IMR-90 (cell line): Measurements from ENCODE around the gene MROH8. TPM values are rescaled to one million over a fixed set of nuclear protein-coding genes. Genes with fewer than 3 reads are reported as not detected.

ENCODE experiments used
- ATAC-seq: fragments of 200-7000 bp; cut with Tn5 transposase; 2 replicates; pipeline ENCODE4 v1.9.1; 2020; ENCODE audit warnings: low read depth, mild to moderate bottlenecking, moderate library complexity
- BruUV-seq: library from RNA; stranded (reverse); fragments of 400-500 nt; replicated peaks from 2 replicates; lab custom pipeline; 2021; lab: Mats Ljungman, UMichigan
- CTCF ChIA-PET: fragments of 300-600 bp; formaldehyde crosslinking; extraction: SDS; loops from one replicate; lab custom pipeline; 2021; ENCODE audit warnings: antibody characterized with exemption; lab: Yijun Ruan, JAX
- POLR2A ChIA-PET: fragments of 300-600 bp; sonication (Branson Sonifier 250); formaldehyde crosslinking; loops from one replicate; lab custom pipeline; 2022; ENCODE audit warnings: antibody characterized with exemption; ENCODE audit not compliant: unreplicated experiment; lab: Charles Lee
- DNase-seq: peaks from one replicate; pipeline ENCODE4 v3.0.0; 2013
- H2AFZ ChIP-seq: replicated peaks from 2 replicates; pipeline ENCODE3; 2013; ENCODE audit warnings: low read length, mild to moderate bottlenecking; ENCODE audit not compliant: poor library complexity
- H2AK5ac ChIP-seq: 2 replicates; pipeline ENCODE4 v1.6.1; 2013; ENCODE audit warnings: low read depth, low read length, inconsistent platforms
- H2AK9ac ChIP-seq: replicated peaks from 2 replicates; pipeline ENCODE3; 2013; ENCODE audit warnings: mild to moderate bottlenecking, low read depth, low read length, moderate library complexity; ENCODE audit not compliant: poor library complexity
- H2BK120ac ChIP-seq: 2 replicates; pipeline ENCODE4 v1.6.1; 2013; ENCODE audit warnings: low read depth, low read length, inconsistent platforms
- H2BK15ac ChIP-seq: 3 replicates; pipeline ENCODE4 v1.6.1; 2013; ENCODE audit warnings: low read depth, low read length, inconsistent platforms
- H2BK20ac ChIP-seq: 2 replicates; pipeline ENCODE4 v1.6.1; 2013; ENCODE audit warnings: low read depth, mild to moderate bottlenecking, inconsistent platforms, low read length, moderate library complexity
- H2BK5ac ChIP-seq: 2 replicates; pipeline ENCODE4 v1.6.1; 2013; ENCODE audit warnings: mild to moderate bottlenecking, low read depth, low read length, inconsistent platforms; ENCODE audit not compliant: poor library complexity, severe bottlenecking
- H3K14ac ChIP-seq: replicated peaks from 2 replicates; pipeline ENCODE4 v1.6.1; 2013; ENCODE audit warnings: low read depth, low read length, inconsistent platforms
- H3K18ac ChIP-seq: 2 replicates; pipeline ENCODE4 v1.6.1; 2013; ENCODE audit warnings: low read depth, low read length, control low read depth
- H3K23ac ChIP-seq: 2 replicates; pipeline ENCODE4 v1.6.1; 2013; ENCODE audit warnings: low read depth, low read length, inconsistent platforms
- H3K27ac ChIP-seq: 2 replicates; pipeline ENCODE4 v1.5.1; 2013; ENCODE audit warnings: mild to moderate bottlenecking, control low read depth, low read length; ENCODE audit not compliant: insufficient read depth
- H3K27me3 ChIP-seq: 2 replicates; pipeline ENCODE4 v1.6.1; 2013; ENCODE audit warnings: low read length; ENCODE audit not compliant: control insufficient read depth, insufficient read depth
- H3K36me3 ChIP-seq: 2 replicates; pipeline ENCODE4 v1.6.1; 2013; ENCODE audit warnings: low read length, mixed read lengths; ENCODE audit not compliant: control insufficient read depth, insufficient read depth
- H3K4ac ChIP-seq: 2 replicates; pipeline ENCODE4 v1.6.1; 2013; ENCODE audit warnings: low read depth, low read length, inconsistent platforms
- H3K4me1 ChIP-seq: 2 replicates; pipeline ENCODE4 v1.6.1; 2013; ENCODE audit warnings: low read length, mixed read lengths; ENCODE audit not compliant: control insufficient read depth, insufficient read depth
- H3K4me2 ChIP-seq: 2 replicates; pipeline ENCODE4 v1.6.1; 2013; ENCODE audit warnings: low read depth, mild to moderate bottlenecking, control low read depth, low read length, moderate library complexity
- H3K4me3 ChIP-seq: 2 replicates; pipeline ENCODE4 v1.5.1; 2013; ENCODE audit warnings: low read depth, mild to moderate bottlenecking, control low read depth, low read length, moderate library complexity; ENCODE audit not compliant: insufficient read depth
- H3K56ac ChIP-seq: 2 replicates; pipeline ENCODE4 v1.6.1; 2013; ENCODE audit warnings: low read length, inconsistent platforms; ENCODE audit not compliant: insufficient read depth; ENCODE audit errors: extremely low read depth
- H3K79me1 ChIP-seq, 2 experiments: 2 replicates each; pipeline ENCODE4 v1.6.1; 2013; ENCODE audit warnings: low read length in 2 of 2, inconsistent platforms in 1 of 2, low read depth in 1 of 2
- H3K9ac ChIP-seq: 2 replicates; pipeline ENCODE4 v1.6.1; 2013; ENCODE audit warnings: low read depth, low read length, control low read depth
- H3K9me1 ChIP-seq: 2 replicates; pipeline ENCODE4 v1.6.1; 2013; ENCODE audit warnings: low read length, inconsistent platforms; ENCODE audit not compliant: insufficient read depth
- H3K9me3 ChIP-seq: 2 replicates; pipeline ENCODE4 v1.6.1; 2013; ENCODE audit warnings: low read length; ENCODE audit not compliant: control insufficient read depth, insufficient read depth
- H4K20me1 ChIP-seq: 2 replicates; pipeline ENCODE4 v1.6.1; 2013; ENCODE audit warnings: low read length, inconsistent platforms; ENCODE audit not compliant: insufficient read depth
- H4K5ac ChIP-seq: 2 replicates; pipeline ENCODE4 v1.6.1; 2013; ENCODE audit warnings: mild to moderate bottlenecking, low read depth, low read length, control low read depth
- H4K8ac ChIP-seq, 2 experiments: 2 replicates each; pipeline ENCODE4 v1.6.1; 2013; ENCODE audit warnings: low read depth in 2 of 2, low read length in 2 of 2, control low read depth in 1 of 2, inconsistent platforms in 1 of 2
- H4K91ac ChIP-seq: 2 replicates; pipeline ENCODE4 v1.6.1; 2013; ENCODE audit warnings: low read depth, low read length, inconsistent platforms; ENCODE audit not compliant: insufficient read depth
- POLR2A ChIP-seq: IDR thresholded peaks from 2 replicates; pipeline ENCODE4 v1.6.1; 2012; ENCODE audit warnings: mild to moderate bottlenecking, low read depth, low read length
- WGBS, 2 experiments: methylation state at CpG; one replicate each; pipeline versions ENCODE4 v1.1.5 to v1.1.7; 2013; ENCODE audit warnings: missing lambda C conversion rate in 2 of 2; ENCODE audit not compliant: insufficient read length in 1 of 2; ENCODE audit errors: extremely low coverage in 2 of 2; 5-methylcytosine and 5-hydroxymethylcytosine counted together
- dilution Hi-C: fragments of 300-500 bp; cut with HindIII; formaldehyde crosslinking; loops from one replicate; pipeline ENCODE4 v1.14.3; 2018; ENCODE audit warnings: low sequenced_read_pairs; ENCODE audit not compliant: unreplicated experiment
- in situ Hi-C: fragments of 300-500 bp; cut with MboI; formaldehyde crosslinking; loops from 3 replicates; pipeline ENCODE4 v1.14.3; 2019; ENCODE audit warnings: low sequenced_read_pairs, inconsistent platforms, mixed read lengths
- intact Hi-C: fragments of 100-400 bp; cut with micrococcal nuclease; formaldehyde crosslinking; loops from 2 replicates; pipeline ENCODE4 v1.10.0; 2022
- polyA plus RNA-seq, 3 experiments: library from polyadenylated mRNA; depleted of rRNA; stranded (reverse); fragments of >200 nt; gene quantifications; 2 replicates each; pipeline ENCODE4 v1.2.3, GENCODE V29; 2012; ENCODE audit warnings: low replicate concordance in 1 of 3
- total RNA-seq: library from RNA; depleted of rRNA; stranded (reverse); fragments of >200 nt; gene quantifications from 2 replicates; pipeline ENCODE4 v1.2.3, GENCODE V29; 2012

The MROH8 gene
- total and polyA plus RNA-seq, 2 of the 4 experiments (the other 2 are of a cell fraction) = 1.3 to 1.8 TPM

GRCh38 chr20:37119356-37120036 is 59.9 kb downstream of the MROH8 start:
- Histone ChIP-seq H3K27me3 (peaks cover 4% of the 10 kb centered on the region), H3K4me1 (no peaks in the 10 kb centered on the region), H3K36me3 (no peaks in the 10 kb centered on the region), H2BK120ac (no peak overlapping the region), H4K20me1 (no peaks in the 10 kb centered on the region), H3K4ac (no peak overlapping the region), H3K14ac (no peak overlapping the region), H2AK5ac (no peak overlapping the region), H2AK9ac (no peak overlapping the region), H3K56ac (no peak overlapping the region), H3K9me1 (no peaks in the 10 kb centered on the region), H3K79me1 (no peaks in the 10 kb centered on the region), H4K91ac (no peak overlapping the region), H3K4me2 (no peak overlapping the region), H3K4me3 (no peak overlapping the region), H3K18ac (no peak overlapping the region), H3K27ac (no peak overlapping the region), H3K9ac (no peak overlapping the region), H2BK15ac (no peak overlapping the region), H2AFZ (no peak overlapping the region), H4K5ac (no peak overlapping the region), H4K8ac (no peak overlapping the region), H3K9me3 (no peaks in the 10 kb centered on the region), H2BK5ac (no peak overlapping the region), H3K23ac (no peak overlapping the region), H2BK20ac (no peak overlapping the region)
- no TSS peak for BruUV-seq
- TF ChIP-seq POLR2A = no peak
- DNase-seq (no peak), ATAC-seq (no peak)
- ChIA-PET POLR2A (no interaction called here), CTCF (no interaction called here)
- intact Hi-C loops = no loop called here
- in situ Hi-C loops = no loop called here
- dilution Hi-C loops = no loop called here
- WGBS, 2 experiments = 47% methylated on average over 2 of the region's 7 CpGs; no CpG with 5 or more reads in 1 of the 2 experiments
